CD4-positive, alpha-beta T cell treated with Interleukin-1 beta for 1 hour (primary cell): ENCODE data around the gene NYAP1.

ENCODE experiments used
- DNase-seq, 2 donors: peaks; one replicate each; pipeline ENCODE4 v3.0.0-alpha.2; 2020 to 2022

NYAP1 gene

DNA sequence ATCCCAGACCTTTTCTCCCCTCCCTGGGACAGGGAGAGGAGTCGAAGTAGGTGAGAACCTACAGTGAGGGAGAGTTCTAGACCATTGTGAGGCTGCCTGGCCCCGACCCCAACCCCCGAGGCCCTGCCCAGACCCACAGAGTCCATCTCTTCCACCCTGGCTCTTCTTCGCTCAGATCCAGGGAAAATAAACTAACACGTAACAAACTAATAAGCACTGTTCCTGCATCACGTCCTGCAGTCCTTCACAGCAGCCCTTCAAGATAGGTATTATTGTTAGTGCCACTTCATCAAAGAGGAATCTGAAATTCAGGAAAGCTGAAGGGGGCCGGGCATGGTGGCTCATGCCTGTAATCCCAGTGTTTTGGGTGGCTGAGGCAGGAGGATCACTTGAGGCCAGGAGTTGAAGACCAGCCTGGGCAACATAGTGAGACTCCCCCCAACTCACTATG lies 19.5 kb upstream of the NYAP1 start, which contains the start of gene SPACDR:
Gene SPACDR, minus strand, starts transcription at position 51 of the 451 bp plus-strand sequence. CDS start 235 bp downstream, outside the sequence.
- no peak for DNase-seq

GRCh38 chr7:100464791-100465190 lies 18.9 kb upstream of the NYAP1 start:
- no peak for DNase-seq

GRCh38 chr7:100465299-100465698 lies 18.4 kb upstream of the NYAP1 start:
- DNase-seq = no peak

- peak in 1 of 2 donors; percentile 38 for DNase-seq
Observed at GRCh38 chr7:100465702-100466311, 17.9 kb upstream of the NYAP1 start.

- no peak for DNase-seq
Observed at GRCh38 chr7:100466653-100467605, 16.8 kb upstream of the NYAP1 start.

DNA sequence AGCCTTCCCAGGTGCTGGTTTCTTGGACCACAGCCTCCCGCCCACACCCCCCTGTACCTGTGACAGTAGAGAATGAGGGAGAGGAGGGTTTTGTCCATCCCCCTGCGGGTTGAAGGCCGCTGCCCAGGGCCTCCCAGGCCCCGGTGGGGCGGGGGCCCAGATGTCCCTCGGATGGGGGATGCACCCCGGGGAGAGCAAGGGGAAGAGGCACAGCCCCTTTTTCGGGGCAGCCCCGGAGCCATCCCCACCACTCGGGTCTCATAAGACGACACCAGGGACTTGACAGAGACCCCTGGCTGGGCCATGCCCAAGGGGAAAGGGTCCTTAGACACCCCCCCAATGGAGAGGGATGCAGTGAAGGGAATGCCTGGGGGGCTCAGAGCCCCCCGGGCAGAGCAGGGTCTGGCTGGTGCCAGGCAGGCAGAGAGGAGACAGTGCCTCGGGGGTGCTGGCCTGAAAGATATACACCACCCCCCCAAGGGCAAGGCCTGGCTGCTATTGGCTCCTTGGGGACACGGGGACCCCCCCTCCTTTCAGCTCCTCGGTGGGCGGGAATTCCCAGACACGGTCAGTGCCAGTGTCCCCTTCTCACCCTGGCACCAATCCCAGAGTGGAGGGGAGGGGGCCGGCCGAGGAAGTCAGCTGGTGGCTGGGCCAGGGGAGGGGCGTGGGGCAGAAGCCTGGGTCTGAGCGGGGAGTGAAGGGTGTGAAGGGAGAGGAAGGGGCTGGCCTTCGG lies 15.9 kb upstream of the NYAP1 start:
- no peak for DNase-seq

- peak; percentile 77 to 81 for DNase-seq
Observed at GRCh38 chr7:100469227-100470044, 14.3 kb upstream of the NYAP1 start.

- no peak for DNase-seq
Observed at GRCh38 chr7:100471021-100471420, 12.7 kb upstream of the NYAP1 start.

- no peak for DNase-seq
Observed at GRCh38 chr7:100472121-100472851, 11.4 kb upstream of the NYAP1 start.

- no peak for DNase-seq
Observed at GRCh38 chr7:100472854-100473499, 10.8 kb upstream of the NYAP1 start.

- no peak for DNase-seq
Observed at GRCh38 chr7:100475549-100475948, 8.2 kb upstream of the NYAP1 start.

DNA sequence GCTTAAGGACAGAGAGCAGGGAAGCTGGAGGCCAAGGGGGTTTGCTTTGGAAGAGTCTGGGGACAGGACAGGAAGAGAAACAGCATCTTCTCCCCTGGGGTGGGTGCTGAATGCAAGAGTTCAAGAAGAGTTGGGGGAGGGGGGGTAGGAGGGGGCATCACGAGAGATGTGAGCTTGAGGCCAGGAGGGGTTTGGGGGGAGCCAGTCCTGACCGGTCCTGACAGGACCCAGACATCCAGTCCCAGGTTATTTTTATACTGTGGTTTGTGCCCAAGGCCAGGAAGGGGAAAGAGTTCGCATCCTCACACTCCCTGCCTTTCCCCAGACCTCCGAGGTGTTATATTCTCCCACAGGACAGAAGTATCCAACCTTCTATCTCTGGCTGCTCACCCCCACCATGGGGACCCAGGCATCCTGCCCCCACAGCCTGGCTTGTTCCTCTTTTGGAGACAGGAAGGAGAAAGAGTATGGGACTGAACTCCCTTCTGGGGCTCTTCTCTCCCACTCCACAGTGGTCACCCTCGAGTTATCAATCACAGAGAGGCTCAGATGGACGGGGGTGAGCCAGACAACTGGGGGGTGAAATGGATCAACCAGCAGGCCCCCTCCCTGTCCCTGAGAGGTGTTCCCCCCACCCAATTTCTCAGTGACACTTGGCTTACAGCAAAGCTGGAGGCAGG lies 7.5 kb upstream of the NYAP1 start:
- no peak for DNase-seq

DNA sequence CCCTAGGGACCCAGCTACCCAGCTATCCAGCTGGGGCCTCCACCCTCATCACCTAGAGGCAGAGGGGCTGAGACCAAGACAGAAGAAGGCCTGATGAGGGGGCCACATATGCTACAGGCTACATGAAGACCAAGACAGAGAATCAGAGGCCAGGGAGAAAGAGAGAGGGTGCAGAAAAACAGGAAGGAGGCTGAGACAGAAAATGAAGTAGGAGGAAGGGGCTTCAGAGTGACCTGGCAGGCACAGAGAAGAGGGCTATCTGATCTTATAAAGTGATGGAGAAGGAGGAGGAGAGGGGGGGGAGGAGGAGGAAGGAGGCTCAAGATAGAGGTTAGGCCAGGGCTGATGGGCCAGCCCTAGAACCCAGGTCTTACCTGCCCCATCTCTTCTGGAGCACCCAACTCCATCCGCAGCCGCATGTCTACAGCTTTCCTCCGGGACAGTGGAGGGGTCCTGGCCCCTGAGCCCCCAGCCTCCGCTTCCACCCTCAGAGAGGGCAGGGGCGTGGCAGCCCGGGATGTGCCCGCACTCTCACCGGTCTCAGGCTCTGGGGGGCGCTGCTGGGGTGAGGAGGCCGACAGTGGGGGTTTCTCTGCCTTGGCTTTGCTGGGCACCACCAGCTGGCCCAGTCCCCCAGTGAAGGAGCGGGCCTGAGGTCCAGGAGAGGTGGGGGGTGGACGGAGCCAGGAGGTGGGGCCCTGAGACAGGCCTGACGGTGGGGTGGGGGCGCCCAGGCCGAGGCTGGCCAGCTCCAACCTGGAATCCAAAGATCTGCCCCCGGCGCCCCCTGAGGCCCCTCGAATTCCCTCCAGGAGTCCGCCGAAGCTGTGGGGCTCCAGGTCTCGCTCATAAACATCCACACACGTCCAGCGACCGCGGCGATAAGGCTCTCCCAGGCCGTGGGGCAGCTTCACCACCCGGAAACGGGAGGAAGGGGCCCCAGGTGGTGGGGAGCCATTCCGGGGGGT lies 6.5 kb upstream of the NYAP1 start:
- DNase-seq = peak; percentile 23 to 45

- no peak for DNase-seq
Observed at GRCh38 chr7:100477871-100478267, 5.9 kb upstream of the NYAP1 start.

DNA sequence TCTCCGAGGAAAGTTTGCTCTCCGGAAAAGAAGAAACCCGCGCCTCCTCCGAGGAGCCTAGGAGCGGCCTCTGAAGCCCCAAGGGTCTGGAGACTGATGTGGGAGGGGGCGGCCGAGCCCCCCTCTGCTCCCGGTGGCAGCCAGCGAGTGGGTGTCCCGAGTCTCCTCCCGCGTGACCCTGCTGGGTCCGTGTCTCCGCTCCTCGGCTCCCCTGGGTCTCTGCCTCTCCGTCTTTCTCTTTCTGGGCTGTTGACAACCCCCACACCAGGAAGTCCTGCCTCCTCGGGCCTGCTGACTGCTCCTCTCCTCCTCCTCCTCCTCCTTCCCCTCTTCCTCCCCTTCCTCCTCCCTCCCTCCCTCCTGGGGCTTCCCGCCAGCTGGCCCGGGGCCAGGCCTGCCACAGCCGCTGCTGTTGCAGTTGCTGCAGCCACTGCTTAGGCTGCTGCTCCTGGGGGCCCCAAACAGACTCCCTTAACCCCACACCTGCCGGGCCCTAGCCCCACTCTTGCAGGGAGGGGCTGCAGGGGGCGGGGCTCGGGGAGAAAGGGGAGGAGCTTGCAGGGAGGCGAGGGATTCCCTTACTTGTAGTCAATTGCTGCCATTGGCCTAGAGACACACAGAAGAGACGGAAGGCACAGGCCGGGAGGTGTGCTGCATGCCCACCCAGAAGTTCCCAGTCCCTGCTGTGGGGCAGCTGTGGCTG lies 4.6 kb upstream of the NYAP1 start, which contains the start of gene TSC22D4:
Gene TSC22D4, minus strand, starts transcription at position 257 of the 703 bp plus-strand sequence. CDS start 1,176 bp downstream, outside the sequence.
- DNase-seq = peak; percentile 93

DNA sequence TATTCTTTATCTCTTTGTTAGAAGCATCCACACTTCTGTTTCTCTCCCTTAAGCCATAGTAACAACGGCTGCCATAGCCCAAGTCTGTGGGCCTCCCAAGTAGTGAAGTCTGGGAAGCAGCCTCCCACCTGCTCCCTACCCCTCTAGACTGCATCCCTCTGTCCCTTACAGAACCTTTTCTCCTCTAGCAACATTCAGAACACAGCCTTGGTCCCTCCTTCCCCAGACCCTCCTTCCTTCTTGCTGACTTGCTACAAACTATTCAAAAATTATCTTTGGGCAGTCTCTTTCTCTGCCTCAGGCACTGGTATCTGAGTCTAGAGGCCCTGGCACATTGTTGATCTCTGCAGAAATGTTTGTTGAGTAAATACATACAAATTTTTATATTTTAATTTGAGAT lies 2.3 kb upstream of the NYAP1 start:
- DNase-seq = no peak

- DNase-seq = no peak
Observed at GRCh38 chr7:100482728-100483089, 1.0 kb upstream of the NYAP1 start.

GRCh38 chr7:100483090-100483721 lies 521 bp upstream of the NYAP1 start:
- DNase-seq = peak; percentile 82 to 86
